Measurements from ENCODE around the gene PLCL2. TPM values are rescaled to one million over a fixed set of nuclear protein-coding genes. Genes with fewer than 3 reads are reported as not detected.

Gene PLCL2
- total RNA-seq, 1 donor from 2014 or later = 4.8 TPM

GRCh38 chr3:17011728-17012338, 127.1 kb downstream of the PLCL2 start:
- DNase-seq (ENCODE audit: low read depth) = no peak

- peak; percentile 78 for DNase-seq (ENCODE audit: low read depth)
Measured at GRCh38 chr3:17013050-17013449, 128.3 kb downstream of the PLCL2 start.

- no peak for DNase-seq (ENCODE audit: low read depth)
Measured at GRCh38 chr3:17013571-17013970, 128.8 kb downstream of the PLCL2 start.

- peak; percentile 21 for DNase-seq (ENCODE audit: low read depth)
Measured at GRCh38 chr3:17014284-17014683, 129.5 kb downstream of the PLCL2 start.

GRCh38 chr3:17014709-17015108, 130.0 kb downstream of the PLCL2 start:
- no peak for DNase-seq (ENCODE audit: low read depth)

DNA sequence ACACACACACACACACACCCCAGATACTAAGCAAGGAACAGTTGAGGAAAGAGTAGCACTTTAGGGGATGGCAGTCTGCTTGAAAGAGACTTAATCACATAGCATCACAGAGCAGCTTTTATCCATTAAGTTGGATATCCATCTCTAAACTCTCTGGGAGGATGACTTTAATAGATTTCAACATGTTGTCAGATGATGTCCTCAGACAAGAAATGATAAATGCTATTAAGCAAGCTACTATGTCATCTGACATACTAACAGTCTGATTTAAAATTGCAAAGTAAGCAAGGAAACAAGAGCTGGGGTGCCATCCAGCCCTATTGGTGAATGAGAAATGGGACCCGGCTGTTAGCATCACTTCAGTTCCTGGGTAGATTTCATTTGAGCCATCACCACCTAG, 136.9 kb downstream of the PLCL2 start:
- no peak for DNase-seq (ENCODE audit: low read depth)

DNA sequence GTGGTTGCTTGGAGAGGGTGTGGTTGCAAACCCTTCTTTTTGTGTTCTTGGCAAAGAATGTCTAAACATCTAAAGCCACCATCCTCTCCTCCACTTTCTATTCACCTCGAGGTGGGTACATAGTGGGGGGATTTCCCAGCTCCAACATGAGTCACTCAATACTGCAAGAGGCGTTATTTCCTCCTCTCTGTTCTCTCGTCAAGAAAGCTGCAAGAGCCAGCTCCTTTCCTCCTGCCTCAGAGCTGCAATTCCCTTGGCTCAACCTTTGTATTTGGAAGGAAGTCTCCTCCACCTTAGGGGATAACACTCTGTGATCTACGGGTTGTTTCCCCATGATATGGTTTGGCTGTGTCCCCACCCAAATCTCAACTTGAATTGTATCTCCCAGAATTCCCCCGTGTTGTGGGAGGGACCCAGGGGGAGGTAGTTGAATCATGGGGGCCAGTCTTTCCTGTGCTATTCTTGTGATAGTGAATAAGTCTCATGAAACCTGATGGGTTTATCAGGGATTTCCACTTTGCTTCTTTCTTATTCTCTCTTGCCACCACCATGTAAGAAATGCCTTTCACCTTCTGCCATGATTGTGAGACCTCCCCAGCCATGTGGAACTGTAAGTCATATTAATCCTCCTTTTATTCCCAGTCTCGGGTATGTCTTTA, 138.4 kb downstream of the PLCL2 start:
- DNase-seq (ENCODE audit: low read depth) = peak; percentile 53

DNA sequence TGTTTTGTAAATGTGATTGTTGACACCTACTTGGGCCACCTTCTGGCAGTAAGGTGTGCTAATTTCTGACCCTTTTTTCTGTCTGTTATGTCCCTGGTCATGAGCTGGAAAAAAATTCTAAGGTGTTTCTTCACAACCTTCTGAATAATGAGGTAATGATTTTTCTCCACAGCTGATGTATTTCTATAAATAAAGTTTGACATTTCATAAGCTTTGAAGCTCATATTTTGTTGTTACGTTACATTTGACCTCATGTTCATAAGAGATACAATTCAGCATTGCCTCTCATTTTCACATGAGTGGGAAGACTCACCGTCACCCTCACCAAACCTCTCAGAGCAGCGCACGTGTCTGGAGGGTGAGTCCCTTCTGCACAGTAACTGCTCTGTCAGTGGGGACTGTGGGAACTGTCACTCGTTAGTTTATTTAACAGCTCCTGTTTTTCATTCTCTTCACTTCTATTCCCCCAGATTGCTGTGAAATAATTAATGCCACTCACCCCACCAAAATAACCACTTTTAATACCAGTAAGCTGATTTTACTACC, 140.9 kb downstream of the PLCL2 start:
- DNase-seq (ENCODE audit: low read depth) = no peak

DNA sequence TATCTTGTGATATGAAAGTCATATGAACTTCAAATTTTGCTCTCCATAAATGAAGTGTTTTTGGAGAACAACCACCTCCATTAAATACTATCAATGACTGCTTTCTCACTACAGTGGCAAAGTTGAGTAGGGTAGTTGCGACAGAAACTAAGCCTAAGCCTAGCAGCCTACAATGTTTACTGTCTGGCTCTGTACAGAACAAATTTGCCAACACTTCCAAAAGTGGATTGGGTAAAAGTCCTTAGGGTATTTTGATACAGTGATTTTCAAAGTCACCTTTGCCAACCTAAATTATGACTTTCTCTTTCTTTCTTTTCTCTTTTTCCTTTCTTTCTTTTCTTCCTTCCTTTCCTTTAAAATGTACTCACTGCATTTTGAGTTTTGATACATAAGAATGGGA, 142.6 kb downstream of the PLCL2 start:
- DNase-seq (ENCODE audit: low read depth) = peak; percentile 22

GRCh38 chr3:17028363-17028762, 143.6 kb downstream of the PLCL2 start:
- no peak for DNase-seq (ENCODE audit: low read depth)

GRCh38 chr3:17030438-17030837, 145.7 kb downstream of the PLCL2 start:
- DNase-seq (ENCODE audit: low read depth) = no peak

- DNase-seq (ENCODE audit: low read depth) = no peak
Measured at GRCh38 chr3:17030956-17031652, 146.3 kb downstream of the PLCL2 start.

DNA sequence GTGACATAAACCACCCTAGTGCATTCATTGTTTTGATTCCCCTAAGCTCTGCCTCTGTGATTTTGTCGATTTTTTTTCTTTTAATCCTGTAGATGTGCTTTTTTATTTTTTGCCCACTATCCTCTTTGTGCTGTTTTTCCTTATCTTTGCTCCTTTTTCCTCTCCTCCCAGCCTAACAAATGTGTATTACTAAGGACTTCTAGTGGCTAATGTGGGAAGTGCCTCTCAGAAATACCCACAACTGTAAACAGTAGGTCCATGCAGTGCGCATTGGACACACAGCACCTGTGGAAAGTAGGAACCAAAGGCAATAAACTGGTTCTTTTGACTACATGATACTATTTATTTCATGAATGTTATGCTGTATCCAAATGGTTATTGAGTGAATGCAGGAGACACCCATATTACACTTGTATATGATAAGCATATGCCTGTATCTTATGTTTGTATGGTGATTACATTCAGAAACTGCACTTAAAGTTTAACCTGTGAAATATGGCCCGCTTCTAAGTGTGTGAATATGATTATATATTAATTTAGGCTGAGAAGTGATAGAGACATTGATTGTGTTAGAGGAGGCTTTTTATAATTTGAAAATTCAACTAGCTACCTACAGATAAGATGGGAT, 147.8 kb downstream of the PLCL2 start:
- DNase-seq (ENCODE audit: low read depth) = peak; percentile 51

DNA sequence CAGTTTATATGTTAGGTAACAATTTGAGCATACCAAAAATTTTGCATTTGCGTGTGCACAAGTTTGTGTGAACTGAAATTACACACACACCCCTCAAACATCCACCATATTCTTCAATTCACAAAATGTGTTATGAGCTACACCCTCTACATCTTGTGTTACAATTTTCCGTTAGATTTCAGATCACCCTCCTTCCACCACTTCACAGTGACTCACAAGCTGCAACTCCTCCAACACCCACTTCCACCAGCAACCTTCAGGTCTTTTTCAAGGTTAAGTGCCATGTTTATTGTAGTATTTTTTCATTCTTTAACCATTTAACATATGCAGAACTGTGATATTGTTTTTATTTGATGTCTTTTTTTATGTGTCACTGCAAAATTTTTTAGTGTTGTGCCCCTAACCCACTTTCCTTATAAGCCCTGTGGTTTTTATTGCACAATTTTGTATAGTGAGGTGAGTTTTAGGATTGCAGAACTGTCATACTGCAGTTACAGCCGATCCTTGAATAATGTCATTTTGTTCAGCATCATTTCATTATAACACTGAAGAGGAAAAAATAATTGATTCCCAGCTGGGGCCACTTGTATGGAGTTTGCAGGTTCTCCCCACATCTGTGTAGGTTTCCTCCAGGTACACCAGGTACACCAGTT, 148.9 kb downstream of the PLCL2 start:
- DNase-seq (ENCODE audit: low read depth) = no peak

GRCh38 chr3:17035033-17035432, 150.3 kb downstream of the PLCL2 start:
- DNase-seq (ENCODE audit: low read depth) = no peak

GRCh38 chr3:17035966-17036365, 151.2 kb downstream of the PLCL2 start:
- DNase-seq (ENCODE audit: low read depth) = no peak

- no peak for DNase-seq (ENCODE audit: low read depth)
Measured at GRCh38 chr3:17038141-17038540, 153.4 kb downstream of the PLCL2 start.

DNA sequence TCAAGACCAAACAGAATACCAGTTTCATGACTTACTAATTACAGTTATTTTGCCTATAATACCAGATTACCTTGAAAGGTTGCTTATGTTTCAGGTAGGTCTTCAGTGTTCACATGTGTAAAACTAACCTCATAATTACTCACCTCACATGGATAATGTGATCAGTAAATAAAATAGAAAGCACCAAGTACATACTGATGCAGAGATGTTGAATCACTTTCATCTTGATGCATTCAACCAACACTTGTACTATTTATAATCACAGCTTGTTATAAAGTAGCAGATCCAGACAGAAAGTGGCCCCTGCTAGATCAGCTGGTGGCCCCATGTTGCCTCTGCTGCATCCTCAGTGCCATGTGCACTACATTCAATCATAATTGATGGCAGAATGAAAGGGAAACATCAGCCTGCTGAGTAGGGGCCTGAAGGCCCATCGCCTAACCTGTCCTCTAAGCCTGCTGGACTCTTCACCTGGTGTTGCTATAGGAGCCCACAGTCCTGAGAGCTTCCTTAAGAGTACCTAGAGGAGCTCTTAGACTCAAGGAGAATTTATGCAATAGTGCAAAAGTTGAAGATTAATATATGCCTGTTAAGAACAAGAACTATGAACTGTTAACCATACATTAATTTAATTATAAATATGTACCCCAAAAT, 154.3 kb downstream of the PLCL2 start:
- DNase-seq (ENCODE audit: low read depth) = no peak

- DNase-seq (ENCODE audit: low read depth) = peak; percentile 94
Measured at GRCh38 chr3:17039594-17039993, 154.8 kb downstream of the PLCL2 start.

DNA sequence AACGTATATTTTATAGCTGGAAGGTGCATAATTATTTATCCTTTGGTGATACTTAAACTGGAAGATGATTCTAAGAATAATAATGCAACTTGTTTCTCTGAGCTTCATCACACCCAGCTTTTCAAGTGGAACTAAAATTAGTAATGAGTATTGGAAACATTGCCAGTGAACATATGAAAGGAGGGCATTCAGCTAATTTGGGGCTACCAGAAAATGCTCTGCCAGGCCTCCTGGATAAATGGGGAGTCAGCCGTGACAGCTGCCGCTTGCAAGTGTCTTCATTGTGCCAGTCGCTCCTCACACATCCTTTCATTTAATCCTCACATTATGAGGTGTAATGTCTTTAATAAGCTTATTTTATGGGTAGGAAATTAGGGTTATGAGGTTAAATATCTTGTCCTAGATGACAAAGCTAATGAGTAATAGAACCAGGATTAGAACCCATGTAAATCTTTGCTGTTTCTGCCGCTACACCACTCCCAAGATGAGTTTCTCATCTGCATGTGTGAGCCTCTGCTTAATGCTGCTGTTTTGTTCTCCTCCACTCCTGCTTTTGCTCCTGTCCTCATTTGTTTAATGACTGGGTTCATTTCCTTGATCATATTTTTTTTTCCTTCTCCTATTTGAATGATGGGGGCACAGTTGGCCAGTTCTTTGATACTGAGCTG, 155.7 kb downstream of the PLCL2 start:
- DNase-seq (ENCODE audit: low read depth) = no peak

DNA sequence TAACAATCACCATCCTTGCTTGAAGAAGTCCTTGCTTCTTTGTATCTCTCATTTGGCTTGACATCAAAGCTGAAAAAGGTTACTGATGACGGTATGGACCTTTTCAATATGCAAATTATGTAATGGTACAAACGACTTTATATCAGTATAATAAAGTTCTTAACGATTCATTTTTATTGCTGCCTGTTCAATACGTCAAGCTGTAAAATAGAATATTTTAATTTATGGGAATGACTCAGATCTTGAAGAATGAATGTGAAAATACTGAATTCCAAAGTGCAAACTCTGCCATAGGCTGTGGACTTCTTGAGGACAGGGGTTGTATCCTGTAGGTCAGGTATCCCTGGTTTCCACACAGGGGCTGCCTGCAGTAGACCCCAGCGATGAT, 156.2 kb downstream of the PLCL2 start:
- no peak for DNase-seq (ENCODE audit: low read depth)

All from renal cortical epithelial cell (primary cell).